ENCODE data around the gene GDF11. TPM values are rescaled to one million over a fixed set of nuclear protein-coding genes. Genes with fewer than 3 reads are reported as not detected.

Gene GDF11
- 3.7 and 3.8 TPM in 2 replicates for total RNA-seq

DNA sequence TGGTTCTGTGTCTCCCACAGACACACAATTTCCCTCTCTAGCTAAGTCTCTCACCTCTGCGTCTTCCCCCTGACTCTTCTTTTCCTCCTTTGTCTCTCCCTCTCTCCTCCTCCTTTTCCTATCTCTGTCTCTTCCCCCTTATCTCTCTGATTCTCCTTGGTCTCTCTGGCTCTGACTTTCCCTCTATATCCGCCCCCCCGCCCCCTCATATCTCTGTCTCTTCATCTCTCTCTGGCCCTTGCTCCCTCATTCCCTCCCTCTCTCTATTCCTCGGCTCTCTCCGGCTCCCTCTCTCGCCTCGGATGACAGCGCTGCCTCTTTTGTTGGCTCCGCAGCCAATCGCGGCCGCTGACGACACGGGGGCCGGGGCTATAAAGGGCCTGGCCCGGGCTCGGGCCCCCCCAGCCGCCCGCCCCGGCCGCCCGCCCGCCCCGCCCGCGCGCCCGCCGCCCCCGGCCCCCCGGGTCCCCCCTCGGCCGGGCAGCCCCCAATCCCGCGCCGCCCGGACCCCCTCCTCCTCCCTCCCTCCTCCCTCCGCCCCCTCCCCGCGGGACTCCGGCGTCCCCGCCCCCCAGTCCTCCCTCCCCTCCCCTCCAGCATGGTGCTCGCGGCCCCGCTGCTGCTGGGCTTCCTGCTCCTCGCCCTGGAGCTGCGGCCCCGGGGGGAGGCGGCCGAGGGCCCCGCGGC, at the start of gene GDF11:
GDF11 (plus strand) TSS at position 404 of the 687 bp plus-strand sequence; CDS start at position 599, 195 bp downstream.

DNA sequence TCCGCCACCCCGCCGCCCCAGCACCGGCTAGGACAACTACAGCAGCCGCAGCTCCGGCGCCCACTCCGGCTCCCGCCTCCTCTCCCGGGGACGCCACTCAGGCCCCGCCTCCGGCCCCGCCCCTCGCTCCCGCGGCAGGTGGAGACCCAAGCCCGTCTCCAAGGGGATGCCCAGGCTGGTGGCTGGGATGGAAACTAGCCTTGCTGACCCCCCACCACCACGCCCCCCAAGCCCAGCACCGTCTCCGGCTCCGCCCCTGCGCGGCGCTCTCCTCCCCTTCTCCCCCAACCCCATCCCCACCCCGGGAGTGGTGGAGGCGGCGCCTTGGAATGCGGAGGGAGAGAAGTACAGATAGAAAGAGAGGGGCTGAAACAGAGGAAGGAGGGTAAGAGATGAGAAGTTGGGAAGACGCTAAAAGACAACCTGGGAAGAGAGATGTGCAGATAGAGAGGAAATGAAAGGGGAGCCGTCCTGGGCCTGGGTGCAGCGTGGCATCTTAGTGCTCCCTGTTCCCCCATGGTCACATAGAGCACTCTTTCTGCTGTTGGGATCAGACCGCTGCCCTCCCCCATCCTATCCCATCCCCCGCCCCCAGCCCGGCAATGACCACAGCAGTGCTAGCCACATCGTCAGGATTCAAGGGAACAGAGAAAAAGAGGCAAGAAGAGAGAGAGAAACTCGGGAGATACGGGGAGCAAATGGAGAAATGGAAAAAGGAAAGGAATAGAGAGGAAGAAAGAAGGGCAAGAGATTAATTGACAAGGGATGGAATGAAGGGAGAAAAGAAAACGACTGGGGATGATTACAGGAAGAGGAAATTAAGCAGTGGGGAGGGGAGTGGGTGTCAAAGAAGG, 34.9 kb upstream of the GDF11 start, which contains the start of gene ITGA7:
ITGA7 (minus strand) TSS at position 64 of the 854 bp plus-strand sequence. CDS start 222 bp downstream, outside the sequence.

DNA sequence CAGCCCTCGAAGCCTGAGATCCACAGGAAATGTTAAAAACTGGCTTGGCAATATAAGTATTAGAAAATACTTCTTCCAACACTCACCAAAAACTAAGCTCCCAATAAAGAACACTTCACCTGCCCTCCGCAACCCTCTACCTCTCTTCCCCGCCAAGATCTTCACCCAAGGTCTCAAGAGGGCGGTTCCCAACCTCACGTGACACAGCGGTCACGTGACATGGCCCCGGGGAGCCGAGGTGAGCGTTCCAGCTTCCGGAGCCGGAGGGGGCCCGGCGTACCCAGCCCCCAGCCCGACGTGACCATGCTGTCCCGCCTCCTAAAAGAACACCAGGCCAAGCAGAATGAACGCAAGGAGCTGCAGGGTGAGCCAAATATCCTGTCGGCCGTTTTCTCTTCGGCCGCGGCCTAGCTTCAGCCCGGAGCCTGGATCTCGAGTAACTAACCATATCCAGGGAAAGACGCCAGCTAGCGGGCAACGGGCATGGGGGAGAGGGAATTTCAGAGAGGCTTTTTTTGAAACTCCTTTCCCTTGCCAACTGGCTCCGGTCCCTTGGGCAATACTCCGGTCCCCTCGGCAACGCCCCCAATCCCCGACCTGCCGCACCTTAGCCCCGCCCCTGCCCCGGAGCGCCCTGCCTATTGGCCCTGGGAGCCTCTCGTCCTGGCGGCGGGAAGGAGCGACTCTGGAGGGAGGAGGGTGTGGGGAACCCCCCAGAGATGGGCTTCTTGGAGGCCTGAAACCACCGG, 26.9 kb upstream of the GDF11 start, which contains the start of gene BLOC1S1:
BLOC1S1 (plus strand) TSS at position 214 of the 749 bp plus-strand sequence; CDS start at position 220, 6 bp downstream.

DNA sequence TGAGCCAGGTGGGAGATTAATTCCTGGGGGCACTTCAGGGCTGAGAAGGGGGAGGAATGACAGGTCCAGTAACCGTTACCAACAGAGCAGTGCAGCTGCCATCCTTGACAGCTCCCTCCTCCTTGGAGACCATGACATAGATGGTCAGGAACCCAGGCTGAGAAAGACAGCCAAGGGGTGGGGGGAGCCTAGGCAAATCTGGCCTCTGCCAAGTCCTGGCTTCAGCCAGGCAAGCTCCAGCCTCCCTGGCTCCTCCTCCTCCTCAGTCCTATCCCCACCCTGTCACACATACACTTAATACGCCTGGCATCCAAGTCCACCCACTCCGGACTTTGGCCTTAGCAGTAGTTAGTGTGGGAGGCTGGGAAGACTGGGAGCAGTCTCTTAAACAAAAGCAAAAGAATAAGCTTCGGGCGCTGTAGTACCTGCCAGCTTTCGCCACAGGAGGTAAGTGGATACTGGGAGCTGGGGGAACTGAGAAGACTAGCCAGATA, 22.8 kb upstream of the GDF11 start, which contains the start of gene RDH5:
RDH5 (plus strand) TSS at position 323 of the 494 bp plus-strand sequence. CDS start 792 bp downstream, outside the sequence.

DNA sequence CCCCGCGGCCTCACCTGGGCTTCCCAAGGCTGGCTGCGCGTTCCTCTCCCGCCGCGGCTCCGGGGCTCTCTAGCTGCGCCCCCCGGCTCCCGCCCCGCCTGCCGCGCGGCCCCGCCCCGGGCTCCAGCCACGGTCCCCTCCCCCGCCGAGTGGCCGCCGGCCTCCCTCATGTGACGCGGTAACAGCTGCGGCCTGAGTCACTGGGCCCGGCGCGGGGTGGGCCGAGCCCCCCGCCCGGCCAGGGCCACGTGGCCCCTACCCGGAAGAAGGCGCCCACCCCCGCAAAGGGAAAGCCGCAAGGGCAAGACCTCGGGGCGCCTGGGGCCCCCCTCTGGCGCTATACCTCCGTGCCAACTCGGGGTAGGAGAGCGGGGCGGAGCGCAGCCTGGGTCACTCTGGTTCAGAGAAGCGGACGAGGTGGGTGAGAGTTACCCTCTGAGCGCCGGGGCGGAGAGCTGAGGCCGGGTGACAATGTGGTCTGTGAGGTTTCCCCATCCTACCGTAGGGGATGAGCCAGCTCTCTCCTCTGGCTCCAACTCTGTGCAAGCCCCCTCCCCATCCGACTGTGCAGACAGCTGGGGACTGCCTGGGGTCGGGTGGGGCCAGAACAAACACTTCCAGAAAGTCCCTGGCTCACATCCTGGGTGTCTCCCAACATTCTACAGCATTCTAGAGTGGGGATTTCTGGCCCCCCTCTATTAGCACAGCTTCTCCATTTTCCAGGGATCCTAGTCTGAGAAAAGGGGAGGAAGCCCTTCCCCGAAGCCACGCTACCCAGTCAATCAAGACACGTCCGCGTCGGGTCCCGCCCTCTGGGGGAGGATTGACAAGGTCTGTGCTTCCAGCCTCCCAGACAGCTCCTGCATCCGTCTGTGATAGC, 13.7 kb upstream of the GDF11 start, which contains the start of gene CD63:
CD63 (minus strand) TSS at position 71 of the 880 bp plus-strand sequence. CDS start 668 bp downstream, outside the sequence.

Small RNA genes within 50 kb of the gene (small RNA-seq; reads per million reads assigned to genes)
- gene AC009779.1 (not detected), gene RF00017 (not detected)

Other genes starting within 250 kb of the GDF11 start
- gene OR6C4, start 193.5 kb upstream of the GDF11 start, total RNA-seq, result not detected in 2 replicates
- gene OR2AP1, start 170.7 kb upstream of the GDF11 start, total RNA-seq, result not detected in 2 replicates
- gene OR10P1, start 106.2 kb upstream of the GDF11 start, total RNA-seq, result not detected in 2 replicates
- 17.9 and 31.8 TPM in 2 replicates for gene ITGA7, start 35.2 kb upstream of the GDF11 start, total RNA-seq
- gene BLOC1S1, start 27.1 kb upstream of the GDF11 start, total RNA-seq, result 58.5 and 75.5 TPM in 2 replicates
- 60.9 and 66.7 TPM in 2 replicates for gene RDH5, start 22.7 kb upstream of the GDF11 start, total RNA-seq
- 2,567 and 3,055 TPM in 2 replicates for gene CD63, start 14.1 kb upstream of the GDF11 start, total RNA-seq
- gene SARNP, start 74.6 kb downstream of the GDF11 start, total RNA-seq, result 64.0 and 86.7 TPM in 2 replicates
- gene ORMDL2, start 74.9 kb downstream of the GDF11 start, total RNA-seq, result 12.9 TPM in 2 replicates
- 43.8 and 50.7 TPM in 2 replicates for gene DNAJC14, start 86.5 kb downstream of the GDF11 start, total RNA-seq
- 5.2 and 5.3 TPM in 2 replicates for gene MMP19, start 99.8 kb downstream of the GDF11 start, total RNA-seq
- gene PYM1, start 184.8 kb downstream of the GDF11 start, total RNA-seq, result 27.6 and 33.6 TPM in 2 replicates
- 48.5 and 66.9 TPM in 2 replicates for gene DGKA, start 188.0 kb downstream of the GDF11 start, total RNA-seq
- gene PMEL, start 222.9 kb downstream of the GDF11 start, total RNA-seq, result 0.32 and 0.39 TPM in 2 replicates
- 20.1 and 23.0 TPM in 2 replicates for gene CDK2, start 223.7 kb downstream of the GDF11 start, total RNA-seq
- 73.7 and 76.3 TPM in 2 replicates for gene RAB5B, start 231.0 kb downstream of the GDF11 start, total RNA-seq